Kidney capillary endothelial cell (primary cell): ENCODE results near the gene ZNF519.

Experiments used
- DNase-seq: peaks from one replicate; pipeline ENCODE4 v3.0.0-alpha.2; 2018; ENCODE audit warnings: low spot score

ZNF519 gene

DNA sequence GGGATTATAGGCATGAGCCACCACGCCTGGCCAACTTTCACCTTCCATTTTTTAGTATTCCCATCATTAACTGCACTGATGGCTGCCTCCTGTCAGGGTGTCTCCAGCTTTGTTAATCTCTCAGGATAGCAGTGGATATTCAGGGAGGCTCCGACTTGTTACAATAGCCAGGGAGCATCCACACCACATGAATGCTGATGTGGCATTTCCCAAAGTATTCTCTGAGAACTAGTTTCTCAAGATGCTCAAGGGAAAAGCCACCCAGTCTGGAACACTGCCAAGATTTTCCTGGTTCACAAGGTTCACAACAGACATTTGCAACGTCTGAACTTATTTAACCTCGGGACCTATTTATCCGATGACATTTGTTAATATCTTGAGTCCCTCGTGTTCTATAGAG is 33.8 kb downstream of the ZNF519 start:
- no peak for DNase-seq

DNA sequence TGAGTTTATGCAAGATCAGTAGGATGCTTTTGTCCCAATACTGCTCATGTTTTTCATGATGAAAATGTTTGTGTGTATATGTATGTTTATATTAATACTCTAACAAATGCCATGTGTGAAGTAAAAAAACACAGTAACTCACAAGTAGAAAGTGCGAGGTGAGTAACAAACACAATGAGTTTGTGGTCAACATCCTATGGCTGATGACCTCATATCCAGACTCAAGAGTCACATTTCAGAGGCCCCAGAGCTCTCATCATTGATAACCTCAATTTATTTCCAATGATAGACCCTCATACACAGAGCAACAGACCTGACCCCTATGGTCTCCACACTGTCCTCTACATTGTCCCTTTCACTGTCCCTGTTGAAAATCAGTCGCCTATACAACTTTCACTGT is 34.5 kb downstream of the ZNF519 start:
- no peak for DNase-seq

DNA sequence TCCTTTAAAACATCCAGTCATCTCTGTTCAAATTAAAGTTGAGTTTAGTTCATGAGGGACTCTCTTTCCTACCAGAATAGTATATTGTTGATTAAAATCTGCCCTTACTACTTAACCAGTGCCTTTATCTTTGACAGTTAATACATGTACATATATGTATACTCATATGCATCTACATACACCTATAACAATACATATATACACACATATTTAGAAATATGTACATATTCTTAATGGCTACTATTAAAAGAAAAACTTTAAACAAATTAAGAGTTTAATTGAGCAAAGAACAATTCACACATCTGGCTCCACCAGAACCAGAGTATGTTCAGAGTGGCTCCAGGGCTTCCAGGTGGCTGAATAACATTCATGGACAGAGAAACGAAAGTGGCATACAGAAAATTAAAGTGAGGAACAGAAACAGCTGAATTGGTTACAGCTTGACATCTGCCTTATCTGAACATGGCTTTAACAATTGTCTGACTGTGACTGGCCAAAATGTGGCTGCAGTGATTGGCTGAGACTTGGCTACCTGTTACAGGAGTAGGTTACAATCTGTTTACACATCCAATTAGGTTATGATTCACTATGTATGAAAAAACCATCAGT is 38.8 kb downstream of the ZNF519 start:
- no peak for DNase-seq

DNA sequence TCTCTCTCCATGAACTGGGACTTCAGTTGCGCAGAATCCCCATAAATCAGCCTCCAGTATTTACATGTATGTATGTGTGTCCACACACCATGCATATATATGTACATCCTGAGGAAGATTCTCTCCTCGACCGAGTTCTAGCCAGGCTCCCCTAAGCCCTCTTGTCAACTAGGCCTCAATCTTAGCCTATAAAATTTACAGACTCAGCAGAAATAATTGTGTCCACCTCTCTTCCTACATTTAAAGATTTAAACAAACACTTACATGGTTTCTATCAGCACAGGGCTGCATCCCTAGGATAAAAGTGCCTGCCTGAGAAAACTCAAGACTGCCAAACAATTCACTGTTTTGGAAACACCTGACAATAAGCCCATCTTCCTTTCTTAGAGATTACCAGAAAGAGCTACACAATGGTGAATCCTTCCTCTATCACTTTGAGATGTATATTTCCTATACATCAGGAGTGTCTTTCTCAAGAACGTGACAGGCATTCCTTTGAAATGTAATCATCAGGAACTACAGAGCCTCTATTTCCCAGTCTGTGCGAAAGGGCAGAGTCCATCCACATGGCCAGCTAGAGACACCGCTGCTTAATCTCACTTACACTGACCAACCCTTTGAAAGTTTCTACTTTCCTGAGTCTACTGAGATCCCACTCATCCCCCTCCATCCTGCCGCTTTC is 39.5 kb downstream of the ZNF519 start:
- DNase-seq: no peak

DNA sequence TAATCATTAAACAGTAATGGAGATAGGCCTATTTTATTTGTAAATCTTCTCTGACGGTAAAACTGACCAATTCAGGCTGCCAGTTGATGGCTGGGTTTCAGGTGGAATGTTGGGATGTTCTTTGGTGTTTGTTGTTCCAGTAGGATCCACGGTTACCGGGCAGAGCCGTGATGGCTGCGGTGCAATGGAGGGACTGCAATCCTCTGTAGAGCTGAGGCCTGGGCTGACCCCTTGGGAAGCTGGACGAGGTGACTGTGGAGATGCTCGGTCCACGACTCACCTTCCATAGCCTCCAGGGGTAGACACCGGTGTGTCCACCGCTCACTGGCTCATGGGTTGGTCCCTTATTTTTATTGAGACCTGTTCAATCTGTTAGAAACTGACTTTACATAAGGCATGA is 42.5 kb downstream of the ZNF519 start:
- DNase-seq: no peak

DNA sequence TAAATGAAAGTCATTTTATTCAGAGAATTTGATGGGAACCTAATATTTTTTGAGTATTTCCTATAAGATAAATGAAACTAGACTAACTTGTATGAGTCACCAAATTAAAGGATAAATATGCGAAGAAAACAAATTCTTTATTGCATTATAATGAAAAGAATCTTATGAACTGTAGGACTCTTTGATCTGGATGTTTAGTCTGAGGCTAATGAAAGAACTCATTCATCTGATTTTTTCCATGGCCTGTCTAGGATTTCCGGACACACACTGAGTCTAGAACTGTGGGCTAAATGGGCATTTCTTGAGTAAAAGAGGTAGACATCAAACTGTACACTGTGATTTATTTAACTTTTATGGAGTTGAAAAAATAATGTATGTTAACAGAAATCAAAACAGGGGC is 43.0 kb downstream of the ZNF519 start:
- no peak for DNase-seq

DNA sequence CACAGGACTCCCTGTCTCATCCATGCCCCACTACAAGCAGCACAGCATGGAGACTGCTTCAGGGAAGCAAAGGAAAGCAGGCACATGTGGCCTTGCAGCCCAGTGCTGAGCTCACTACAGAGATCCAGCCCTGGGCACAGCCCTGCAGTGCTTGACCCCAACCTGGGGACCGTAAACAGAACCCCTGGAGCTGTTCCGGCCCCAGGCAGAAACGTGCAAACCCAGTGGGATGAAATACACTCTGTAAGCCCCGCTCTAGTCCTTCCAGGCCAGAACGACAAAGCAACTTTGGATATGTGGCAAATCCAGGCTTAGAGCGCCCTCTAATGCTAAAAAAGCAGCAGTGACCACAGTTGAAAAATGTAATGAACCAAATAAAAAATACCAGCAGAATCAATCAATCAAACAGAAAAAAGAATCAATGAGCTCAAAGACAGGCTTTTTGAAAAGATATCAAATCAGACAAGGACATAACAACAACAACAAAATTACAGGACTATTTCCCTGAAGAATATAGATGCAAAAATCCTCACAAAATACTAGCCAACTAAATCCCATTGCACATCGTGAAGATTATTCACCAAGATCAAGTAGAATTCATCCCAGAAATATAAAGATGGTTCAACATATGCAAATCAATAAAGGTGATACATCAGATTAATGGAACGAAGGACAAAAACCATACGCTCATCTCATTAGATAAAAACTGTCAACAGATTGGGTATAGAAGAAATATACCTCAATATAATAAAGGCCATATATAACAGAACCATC is 45.6 kb downstream of the ZNF519 start:
- peak; percentile 44 for DNase-seq

DNA sequence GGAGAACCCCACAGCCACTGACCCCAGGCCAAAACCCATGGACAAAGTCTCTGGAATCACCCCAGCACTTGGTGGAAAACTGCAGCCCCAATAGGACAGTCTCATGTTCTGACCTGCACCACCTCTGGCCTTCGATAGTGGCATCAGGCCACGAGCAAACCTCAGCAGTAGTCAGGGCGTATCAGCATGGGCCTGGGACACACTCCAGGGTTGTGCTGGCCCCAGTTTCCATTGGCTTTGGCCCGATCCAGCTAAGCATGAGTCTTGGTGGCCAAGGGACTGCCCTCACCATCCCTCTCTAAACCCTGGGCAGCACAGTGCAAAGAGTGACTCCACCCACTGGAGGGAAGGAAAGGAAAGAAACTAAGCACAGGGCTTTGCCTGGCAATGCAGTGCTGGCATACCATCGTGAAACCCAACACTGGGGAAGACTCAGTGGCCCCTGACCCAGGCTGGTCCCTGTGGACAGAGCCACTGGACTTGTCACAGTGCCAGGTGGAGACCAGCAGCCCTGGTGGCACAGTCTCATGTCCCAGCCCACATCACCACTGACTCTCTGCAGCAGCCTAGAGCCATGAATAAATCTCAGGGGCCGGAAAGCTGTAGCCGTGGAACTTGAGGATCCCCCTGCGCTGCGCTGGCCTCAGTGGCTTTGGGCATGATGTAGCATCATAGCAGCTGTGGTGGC is 46.3 kb downstream of the ZNF519 start:
- DNase-seq: no peak

DNA sequence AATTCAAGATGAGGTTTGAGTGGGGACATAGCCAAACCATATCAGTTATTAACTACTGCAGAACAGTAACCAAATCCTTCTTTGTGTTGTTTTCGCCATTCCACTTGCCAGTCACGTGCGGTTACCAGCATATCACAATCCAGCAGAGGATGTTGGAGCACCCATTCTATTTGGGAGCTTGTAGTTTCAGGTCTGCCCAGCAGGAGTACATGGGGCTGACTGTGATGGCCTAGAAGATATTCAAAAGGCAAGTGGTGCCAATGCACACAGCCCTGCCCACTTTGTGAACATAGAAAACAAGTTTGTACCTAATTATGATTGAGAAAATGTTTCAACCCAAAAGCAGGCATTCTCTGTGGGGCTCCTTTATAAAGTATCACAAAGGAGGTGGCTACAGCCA is 57.0 kb downstream of the ZNF519 start:
- no peak for DNase-seq

DNA sequence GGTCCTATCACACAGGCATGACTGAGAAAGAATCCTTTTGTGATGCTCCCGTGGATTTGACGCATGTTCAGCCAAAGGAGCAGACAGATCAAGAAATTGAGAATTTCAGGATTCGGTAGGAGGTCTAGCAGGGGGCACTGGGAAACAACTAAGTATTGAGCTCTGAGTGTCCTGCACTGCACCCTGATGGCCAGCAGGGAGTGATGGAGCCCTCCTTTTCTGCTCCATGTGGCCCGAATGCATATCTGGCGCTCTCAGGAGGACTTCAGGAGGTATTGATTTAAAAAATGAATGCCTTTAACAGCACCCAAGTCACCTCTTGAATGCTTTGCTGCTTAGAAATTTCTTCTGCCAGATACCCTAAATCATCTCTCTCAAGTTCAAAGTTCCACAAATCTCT is 58.0 kb downstream of the ZNF519 start:
- DNase-seq: no peak

DNA sequence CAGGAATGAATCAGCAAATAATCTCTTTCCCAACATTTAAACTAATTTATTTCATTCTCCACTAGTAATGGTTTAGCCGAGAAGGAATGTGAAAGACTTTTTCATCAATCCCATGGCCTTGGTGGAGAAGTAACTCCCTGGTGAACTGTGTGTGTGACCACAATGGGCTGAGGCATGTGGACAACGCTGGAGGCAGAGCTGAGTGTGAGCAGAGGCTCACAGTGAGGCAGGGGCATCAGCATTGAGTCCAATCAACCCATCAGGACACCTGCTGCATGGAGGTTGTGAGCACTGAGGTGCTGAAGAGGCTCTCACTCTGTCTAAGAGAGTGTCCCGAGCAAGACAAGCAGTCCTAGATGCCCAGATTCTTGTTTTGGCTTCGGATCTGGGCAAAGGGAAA is 78.6 kb downstream of the ZNF519 start:
- no peak for DNase-seq
